ENCODE measurements around the gene COPE. TPM values are rescaled to one million over a fixed set of nuclear protein-coding genes. Genes with fewer than 3 reads are reported as not detected.

Gene COPE
- polyA plus RNA-seq, 1 experiment, result 309 TPM

DNA sequence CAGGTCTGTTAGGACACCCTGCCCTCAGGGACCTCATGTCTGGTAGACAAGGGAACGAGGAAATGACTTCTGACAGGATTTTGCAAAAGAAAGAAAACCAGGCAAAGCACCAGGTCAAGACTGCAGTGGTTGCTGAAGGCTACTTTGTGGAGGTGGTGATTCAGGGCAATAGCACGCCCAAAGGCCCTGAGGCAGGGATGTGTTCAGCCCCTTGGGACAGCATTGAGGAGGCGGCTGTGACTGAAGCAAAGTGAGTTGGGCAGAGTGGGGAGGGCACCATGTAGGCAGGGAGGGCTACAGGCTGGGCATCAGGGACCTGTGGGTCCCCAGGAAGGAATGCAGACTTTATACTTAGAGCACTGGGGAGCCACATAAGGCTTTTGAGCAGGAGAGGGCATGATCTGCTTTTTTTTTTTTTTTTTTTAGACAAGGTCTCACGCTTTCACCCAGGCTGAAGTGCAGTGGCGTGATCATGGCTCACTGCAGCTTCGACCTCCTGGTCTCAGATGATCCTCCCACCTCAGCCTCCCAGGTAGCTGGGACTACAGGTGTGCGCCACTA, 32.6 kb upstream of the COPE start:
- ChIA-PET CTCF (no interaction called here), POLR2A (no interaction called here)
- TF ChIP-seq, protein P1, sequence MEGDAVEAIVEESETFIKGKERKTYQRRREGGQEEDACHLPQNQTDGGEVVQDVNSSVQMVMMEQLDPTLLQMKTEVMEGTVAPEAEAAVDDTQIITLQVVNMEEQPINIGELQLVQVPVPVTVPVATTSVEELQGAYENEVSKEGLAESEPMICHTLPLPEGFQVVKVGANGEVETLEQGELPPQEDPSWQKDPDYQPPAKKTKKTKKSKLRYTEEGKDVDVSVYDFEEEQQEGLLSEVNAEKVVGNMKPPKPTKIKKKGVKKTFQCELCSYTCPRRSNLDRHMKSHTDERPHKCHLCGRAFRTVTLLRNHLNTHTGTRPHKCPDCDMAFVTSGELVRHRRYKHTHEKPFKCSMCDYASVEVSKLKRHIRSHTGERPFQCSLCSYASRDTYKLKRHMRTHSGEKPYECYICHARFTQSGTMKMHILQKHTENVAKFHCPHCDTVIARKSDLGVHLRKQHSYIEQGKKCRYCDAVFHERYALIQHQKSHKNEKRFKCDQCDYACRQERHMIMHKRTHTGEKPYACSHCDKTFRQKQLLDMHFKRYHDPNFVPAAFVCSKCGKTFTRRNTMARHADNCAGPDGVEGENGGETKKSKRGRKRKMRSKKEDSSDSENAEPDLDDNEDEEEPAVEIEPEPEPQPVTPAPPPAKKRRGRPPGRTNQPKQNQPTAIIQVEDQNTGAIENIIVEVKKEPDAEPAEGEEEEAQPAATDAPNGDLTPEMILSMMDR (IDR thresholded peaks at IDR 0.05; ENCODE audit: insufficient read depth, low read depth, low read length), result no peak

DNA sequence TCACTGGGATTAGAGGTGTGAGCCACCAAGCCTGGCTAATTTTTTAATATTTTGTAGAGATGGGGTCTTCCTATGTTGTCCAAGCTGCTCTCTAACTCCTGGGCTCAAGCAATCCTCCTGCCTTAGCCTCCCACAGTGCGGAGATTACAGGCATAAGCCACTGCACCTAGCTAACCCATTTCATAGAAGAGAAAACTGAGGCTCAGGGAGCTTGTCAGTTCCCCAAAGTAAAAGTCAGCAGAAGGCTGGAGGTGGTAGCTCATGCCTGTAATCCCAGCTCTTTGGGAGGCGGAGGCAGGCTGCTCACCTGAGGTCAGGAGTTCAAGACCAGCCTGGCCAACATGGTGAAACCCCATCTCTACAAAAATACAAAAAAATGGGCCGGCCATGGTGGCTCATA, 30.7 kb upstream of the COPE start:
- CTCF ChIA-PET, result interaction anchor here (0.6 to 2.3 kb wide), 4 partner anchors 10 to 651 kb away, joined by 3 to 11 read pairs (median 5); no protein-coding TSS in a partner anchor
- Histone ChIP-seq H3K27me3 (ENCODE audit: control insufficient read depth, insufficient read depth, low read length) (no peaks in the 10 kb centered on the region), H3K36me3 (ENCODE audit: control insufficient read depth, insufficient read depth, low read length) (peaks cover 1% of the 10 kb centered on the region; the same call in 1 of the 2 replicates), H3K4me3 (ENCODE audit: low read depth, low read length) (no peak overlapping the region)
- no peak for DNase-seq (ENCODE audit: low read depth)
- TF ChIP-seq, protein P1 (IDR thresholded peaks at IDR 0.05; ENCODE audit: insufficient read depth, low read depth, low read length), result no peak
- POLR2A ChIA-PET, result no interaction called here

More for the DNA sequence above, 32.6 kb upstream of the COPE start:
- DNase-seq (ENCODE audit: low read depth), result peak; percentile 70
- Histone ChIP-seq H3K27me3 (ENCODE audit: control insufficient read depth, insufficient read depth, low read length) (no peaks in the 10 kb centered on the region), H3K36me3 (ENCODE audit: control insufficient read depth, insufficient read depth, low read length) (peaks cover 1% of the 10 kb centered on the region; the same call in 1 of the 2 replicates), H3K4me3 (ENCODE audit: low read depth, low read length) (no peak overlapping the region)

DNA sequence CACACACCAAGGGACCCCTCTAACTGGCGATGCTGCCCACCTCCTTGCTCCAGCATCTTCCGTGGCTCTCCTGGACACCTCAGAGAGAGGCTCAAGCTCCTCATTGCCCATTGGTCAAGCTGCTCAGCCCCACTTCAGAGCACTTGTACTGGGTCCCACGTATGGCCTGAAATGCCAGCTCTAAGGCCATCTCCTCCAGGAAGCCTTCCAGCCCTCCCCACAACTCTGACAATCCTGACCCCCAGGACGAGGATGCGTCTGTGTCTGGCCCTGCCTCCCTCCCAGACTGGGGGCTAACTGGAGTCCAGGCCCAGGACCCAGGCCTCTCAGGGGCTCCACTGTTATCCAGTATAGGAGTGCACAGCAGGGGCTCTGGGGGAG, 29.8 kb upstream of the COPE start:
- TF ChIP-seq, protein P1 (IDR thresholded peaks at IDR 0.05; ENCODE audit: insufficient read depth, low read depth, low read length), result no peak
- Histone ChIP-seq H3K27me3 (ENCODE audit: control insufficient read depth, insufficient read depth, low read length) (no peaks in the 10 kb centered on the region), H3K4me3 (ENCODE audit: low read depth, low read length) (no peak overlapping the region), H3K36me3 (ENCODE audit: control insufficient read depth, insufficient read depth, low read length) (peaks cover 1% of the 10 kb centered on the region; the same call in 1 of the 2 replicates)
- no peak for DNase-seq (ENCODE audit: low read depth)
- ChIA-PET CTCF (interaction anchor here (2.3 kb wide), 1 partner anchor 9 kb away, joined by 11 read pairs; no protein-coding TSS in a partner anchor), POLR2A (no interaction called here)

DNA sequence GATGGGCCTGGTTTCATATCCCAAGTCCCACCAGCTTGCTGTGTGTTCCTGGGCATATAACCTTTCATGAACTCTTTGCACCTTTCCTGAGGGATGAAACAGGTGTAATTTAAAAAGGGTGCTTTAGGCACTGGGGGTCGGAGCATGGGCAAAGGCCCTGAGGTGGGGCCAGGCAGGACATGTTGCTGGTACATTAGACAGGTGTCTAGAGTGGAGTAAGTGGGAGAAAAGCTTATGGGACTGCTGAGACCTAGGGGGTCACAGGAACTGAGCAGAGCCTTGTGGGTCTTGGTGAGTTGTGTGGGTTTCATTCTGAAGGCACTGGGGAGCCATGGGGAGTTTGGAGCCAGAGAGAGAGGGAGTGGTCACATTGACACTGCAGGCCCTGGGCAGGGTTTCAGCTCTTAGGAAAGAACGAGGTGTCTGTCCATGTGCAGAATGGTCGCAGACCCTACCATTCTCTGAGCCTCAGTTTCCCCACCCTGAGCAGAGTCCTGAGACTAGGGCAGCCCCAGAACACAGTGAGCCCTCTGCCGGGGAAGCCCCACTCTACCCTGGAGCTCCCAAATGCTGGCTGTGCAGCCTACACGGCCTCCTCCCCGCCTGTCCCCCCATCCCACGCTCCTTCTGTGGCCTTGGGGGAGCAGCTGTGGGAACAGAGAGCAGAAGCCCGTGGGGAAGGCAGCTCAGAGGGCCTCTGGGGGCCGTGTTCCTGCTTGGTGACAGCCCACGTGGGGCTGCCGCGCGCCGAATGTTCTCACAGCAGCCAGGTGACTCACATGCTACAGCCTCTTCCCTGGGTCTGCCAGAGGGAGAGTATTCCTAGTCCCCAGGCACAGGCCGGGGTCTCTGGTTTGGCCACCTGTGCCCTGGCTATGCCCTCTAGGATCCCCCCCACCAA, 29.1 kb upstream of the COPE start:
- DNase-seq (ENCODE audit: low read depth), result no peak
- TF ChIP-seq, protein P1 (IDR thresholded peaks at IDR 0.05; ENCODE audit: insufficient read depth, low read depth, low read length), result no peak
- POLR2A ChIA-PET, result no interaction called here

DNA sequence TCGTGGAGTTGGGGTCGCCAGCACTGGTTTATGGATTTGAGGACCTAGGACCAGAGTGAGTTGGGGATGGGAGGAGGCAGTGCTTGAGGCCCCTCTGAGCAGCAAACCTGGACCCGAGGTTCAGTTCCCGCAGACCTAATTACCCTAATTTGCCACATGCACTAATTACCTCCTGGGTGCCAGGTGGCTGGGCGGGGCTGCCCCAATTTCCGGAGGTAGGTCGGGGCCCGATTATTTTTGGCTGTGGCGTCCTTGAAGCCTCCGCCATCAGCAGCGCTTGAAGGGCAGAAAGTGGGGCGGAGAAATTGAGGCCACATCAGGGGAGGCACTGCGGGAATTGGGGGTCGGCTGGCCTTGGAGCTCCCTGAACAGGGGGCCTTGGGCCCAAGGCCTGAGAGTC, 27.7 kb upstream of the COPE start:
- no peak for DNase-seq (ENCODE audit: low read depth)
- POLR2A ChIA-PET, result no interaction called here
- Histone ChIP-seq H3K4me3 (ENCODE audit: low read depth, low read length) (no peak overlapping the region), H3K36me3 (ENCODE audit: control insufficient read depth, insufficient read depth, low read length) (peaks cover 3% of the 10 kb centered on the region; the same call in 1 of the 2 replicates), H3K27me3 (ENCODE audit: control insufficient read depth, insufficient read depth, low read length) (no peaks in the 10 kb centered on the region)
- CTCF ChIA-PET, result interaction anchor here (3.3 kb wide), 1 partner anchor 40 kb away, joined by 11 read pairs; no protein-coding TSS in a partner anchor
- TF ChIP-seq, protein P1 (IDR thresholded peaks at IDR 0.05; ENCODE audit: insufficient read depth, low read depth, low read length), result no peak

More for the DNA sequence above, 29.1 kb upstream of the COPE start:
- Histone ChIP-seq H3K36me3 (ENCODE audit: control insufficient read depth, insufficient read depth, low read length) (peaks cover 3% of the 10 kb centered on the region; the same call in 1 of the 2 replicates), H3K4me3 (ENCODE audit: low read depth, low read length) (no peak overlapping the region), H3K27me3 (ENCODE audit: control insufficient read depth, insufficient read depth, low read length) (no peaks in the 10 kb centered on the region)
- CTCF ChIA-PET, result interaction anchor here (2.3 to 3.3 kb wide), 2 partner anchors 9 to 38 kb away, joined by 11 read pairs; no protein-coding TSS in a partner anchor

Measured in BJ (cell line).